Upper lobe of right lung (tissue), 1 donor: ENCODE measurements around the gene SPIN2B. TPM values are rescaled to one million over a fixed set of nuclear protein-coding genes. Genes with fewer than 3 reads are reported as not detected.

ENCODE experiments used
- ATAC-seq: fragments of 200-7000 bp; cut with Tn5 transposase; one replicate; pipeline ENCODE4 v1.9.1; 2020; ENCODE audit warnings: mild to moderate bottlenecking, moderate library complexity
- DNase-seq: peaks from one replicate; pipeline ENCODE4 v3.0.0-alpha.2; 2020
- H3K27ac ChIP-seq: fragments of 200-600 bp; one replicate; pipeline ENCODE4 v1.8.0; 2022
- H3K27me3 ChIP-seq: fragments of 200-600 bp; one replicate; pipeline ENCODE4 v1.8.0; 2022; ENCODE audit warnings: mild to moderate bottlenecking
- H3K36me3 ChIP-seq: fragments of 200-600 bp; one replicate; pipeline ENCODE4 v1.8.0; 2022
- H3K4me1 ChIP-seq: fragments of 200-600 bp; one replicate; pipeline ENCODE4 v1.8.0; 2022
- H3K4me3 ChIP-seq: fragments of 200-600 bp; one replicate; pipeline ENCODE4 v1.8.0; 2022; ENCODE audit warnings: mild to moderate bottlenecking
- H3K9me3 ChIP-seq: fragments of 200-600 bp; one replicate; pipeline ENCODE4 v1.8.0; 2022
- CTCF ChIP-seq: fragments of 200-600 bp; IDR thresholded peaks from one replicate; pipeline ENCODE4 v1.8.0; 2022; ENCODE audit warnings: antibody characterized with exemption
- intact Hi-C: fragments of 100-400 bp; cut with DNase I; formaldehyde crosslinking; loops from one replicate; pipeline ENCODE4 v1.11.0; 2022
- total RNA-seq: library from RNA; stranded (reverse); fragmentation: NEBNext Ultra II Directional; extraction: Animal tissue kit (Norgen Biotek cat#: 25700); gene quantifications from one replicate; pipeline ENCODE4 v1.2.1, GENCODE V29; 2021
- donor health status: DM: no; HTN: yes; CAD: no; lungs with severe emphysema.

The SPIN2B gene
- total RNA-seq, 1 donor from 2014 or later: 8.2 TPM

GRCh38 chrX:57074458-57074857, 46.9 kb downstream of the SPIN2B start:
- no peak for DNase-seq
- ATAC-seq: no peak

GRCh38 chrX:57070185-57070984, 51.0 kb downstream of the SPIN2B start:
- intact Hi-C loops: no loop called here
- no peaks in the 10 kb centered on the region for H3K27me3 ChIP-seq
- no peak overlapping the region for H3K4me3 ChIP-seq
- H3K36me3 ChIP-seq: no peaks in the 10 kb centered on the region
- TF ChIP-seq CTCF: no peak
- H3K4me1 ChIP-seq: no peaks in the 10 kb centered on the region
- DNase-seq: no peak
- no peaks in the 10 kb centered on the region for H3K9me3 ChIP-seq
- ATAC-seq: no peak
- no peak overlapping the region for H3K27ac ChIP-seq

More at GRCh38 chrX:57074458-57074857, 46.9 kb downstream of the SPIN2B start:
- Histone ChIP-seq H3K27ac (no peak overlapping the region), H3K36me3 (no peaks in the 10 kb centered on the region), H3K4me3 (no peak overlapping the region), H3K27me3 (no peaks in the 10 kb centered on the region), H3K4me1 (no peaks in the 10 kb centered on the region), H3K9me3 (no peaks in the 10 kb centered on the region)
- no peak for TF ChIP-seq CTCF
- intact Hi-C loops: no loop called here

Other genes starting within 250 kb of the SPIN2B start
- 9.8 TPM for gene SPIN3, start 126.0 kb downstream of the SPIN2B start, total RNA-seq
- gene SPIN2A, start 15.8 kb upstream of the SPIN2B start, total RNA-seq: 0.69 TPM
- gene FAAH2, start 165.2 kb upstream of the SPIN2B start, total RNA-seq: 6.0 TPM